ENCODE measurements around the gene CCDC57. TPM values are rescaled to one million over a fixed set of nuclear protein-coding genes. Genes with fewer than 3 reads are reported as not detected.
"Not testable (repeated sequence)": the region's sequence is repeated elsewhere in the genome, so short reads cannot be mapped to it uniquely, and the experiment has no call there.

The CCDC57 gene
- total RNA-seq, 2 donors from 2014 or later, result 24.5 to 46.1 TPM

DNA sequence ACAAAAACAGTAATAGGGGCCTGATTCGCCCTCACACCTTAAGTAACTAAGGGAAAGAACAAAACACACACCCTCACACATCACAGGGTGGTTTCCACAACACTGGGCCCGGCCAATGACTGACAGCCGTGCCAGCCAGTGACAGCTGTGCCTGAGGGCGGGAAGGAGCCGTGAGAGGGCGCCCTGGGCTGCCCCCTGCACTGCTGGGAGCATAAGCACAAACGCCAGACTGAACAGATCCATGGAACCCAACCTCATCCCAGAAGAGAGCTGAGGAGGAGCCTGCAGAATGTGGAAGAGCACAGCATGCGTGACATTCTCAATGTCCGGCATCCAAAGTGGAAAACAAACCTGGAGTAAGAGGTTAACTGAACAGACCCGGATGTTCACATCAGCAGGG is 44.8 kb upstream of the CCDC57 start:
- intact Hi-C loops (cut with DNase I), result no loop called here
- no peak for TF ChIP-seq CTCF (IDR thresholded peaks at IDR 0.05)
- Histone ChIP-seq H3K27ac (no peak overlapping the region), H3K9me3 (no peaks in the 10 kb centered on the region), H3K4me1 (no peaks in the 10 kb centered on the region), H3K27me3 (no peaks in the 10 kb centered on the region), H3K9ac (ENCODE audit: low read depth in 2 of 2, low read length in 2 of 2) (no peak overlapping the region), H3K36me3 (peaks cover 23% of the 10 kb centered on the region), H3K4me3 (no peak overlapping the region)
- no peak for DNase-seq

DNA sequence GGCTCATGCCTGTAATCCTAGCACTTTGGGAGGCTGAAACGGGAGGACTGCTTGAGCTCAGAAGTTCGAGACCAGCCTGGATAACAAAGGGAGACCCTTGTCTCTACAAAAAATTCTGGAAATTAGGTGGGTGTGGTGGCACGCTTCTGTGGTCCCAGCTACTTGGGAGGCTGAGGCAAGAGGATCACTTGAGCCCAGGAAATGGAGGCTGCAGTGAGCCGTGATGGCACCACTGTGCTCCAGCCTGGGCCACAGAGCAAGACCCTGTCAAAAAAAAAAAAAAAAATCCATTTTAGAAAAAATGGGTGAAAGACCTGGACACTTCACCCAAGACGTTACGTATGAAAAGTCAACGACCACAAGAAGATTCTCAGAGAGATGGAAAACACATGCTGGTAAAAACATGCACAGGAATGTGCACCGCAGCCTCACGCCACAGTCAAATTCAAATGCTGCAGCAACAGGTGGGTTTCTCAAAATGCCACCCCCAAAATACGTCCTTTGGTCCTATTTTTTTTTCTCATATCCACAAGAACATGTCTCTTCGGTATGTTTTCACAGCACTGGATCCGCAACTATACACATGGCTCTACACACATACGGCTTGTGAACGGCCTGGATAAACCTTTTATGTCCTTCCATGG is 43.7 kb upstream of the CCDC57 start:
- intact Hi-C loops (cut with DNase I), result no loop called here
- Histone ChIP-seq H3K4me3 (no peak overlapping the region), H3K9me3 (no peaks in the 10 kb centered on the region), H3K27ac (no peak overlapping the region), H3K9ac (ENCODE audit: low read depth in 2 of 2, low read length in 2 of 2) (no peak overlapping the region), H3K4me1 (no peaks in the 10 kb centered on the region), H3K36me3 (peaks cover 25% of the 10 kb centered on the region), H3K27me3 (no peaks in the 10 kb centered on the region)
- TF ChIP-seq CTCF (IDR thresholded peaks at IDR 0.05), result no peak
- DNase-seq, result no peak

GRCh38 chr17:82255402-82255972 is 42.8 kb upstream of the CCDC57 start:
- no peak for DNase-seq
- no peak overlapping the region for H3K27ac ChIP-seq
- intact Hi-C loops (cut with DNase I), result no loop called here
- peaks cover 31% of the 10 kb centered on the region for H3K36me3 ChIP-seq
- H3K4me1 ChIP-seq, result no peaks in the 10 kb centered on the region
- no peaks in the 10 kb centered on the region for H3K27me3 ChIP-seq
- TF ChIP-seq CTCF (IDR thresholded peaks at IDR 0.05), result no peak
- no peak overlapping the region for H3K9ac ChIP-seq (ENCODE audit: low read depth in 2 of 2, low read length in 2 of 2)
- H3K4me3 ChIP-seq, result no peak overlapping the region
- H3K9me3 ChIP-seq, result no peaks in the 10 kb centered on the region

DNA sequence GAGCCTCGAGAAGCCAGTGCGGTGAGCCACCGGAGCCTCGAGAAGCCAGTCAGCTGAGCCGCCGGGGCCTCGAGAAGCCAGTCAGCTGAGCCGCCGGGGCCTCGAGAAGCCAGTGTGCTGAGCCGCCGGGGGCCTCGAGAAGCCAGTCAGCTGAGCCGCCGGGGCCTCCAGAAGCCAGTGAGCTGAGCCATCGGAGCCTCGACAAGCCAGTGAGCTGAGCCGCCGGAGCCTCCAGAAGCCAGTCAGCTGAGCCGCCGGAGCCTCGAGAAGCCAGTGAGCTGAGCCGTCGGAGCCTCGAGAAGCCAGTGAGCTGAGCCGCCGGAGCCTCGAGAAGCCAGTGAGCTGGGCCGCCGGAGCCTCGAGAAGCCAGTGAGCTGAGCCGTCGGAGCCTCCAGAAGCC is 42.1 kb upstream of the CCDC57 start:
- H3K4me1 ChIP-seq; H3K27ac ChIP-seq; H3K9ac ChIP-seq (ENCODE audit: low read depth in 2 of 2, low read length in 2 of 2); H3K4me3 ChIP-seq; DNase-seq; H3K9me3 ChIP-seq; intact Hi-C loops (cut with DNase I); H3K27me3 ChIP-seq: not testable (repeated sequence)
- peaks cover 34% of the 10 kb centered on the region for H3K36me3 ChIP-seq

- DNase-seq; H3K27me3 ChIP-seq; H3K27ac ChIP-seq; H3K9me3 ChIP-seq; intact Hi-C loops (cut with DNase I); H3K4me1 ChIP-seq; H3K9ac ChIP-seq (ENCODE audit: low read depth in 2 of 2, low read length in 2 of 2); H3K4me3 ChIP-seq: not testable (repeated sequence)
- H3K36me3 ChIP-seq, result peaks cover 37% of the 10 kb centered on the region
Observed at GRCh38 chr17:82254096-82254495, 41.5 kb upstream of the CCDC57 start.

DNA sequence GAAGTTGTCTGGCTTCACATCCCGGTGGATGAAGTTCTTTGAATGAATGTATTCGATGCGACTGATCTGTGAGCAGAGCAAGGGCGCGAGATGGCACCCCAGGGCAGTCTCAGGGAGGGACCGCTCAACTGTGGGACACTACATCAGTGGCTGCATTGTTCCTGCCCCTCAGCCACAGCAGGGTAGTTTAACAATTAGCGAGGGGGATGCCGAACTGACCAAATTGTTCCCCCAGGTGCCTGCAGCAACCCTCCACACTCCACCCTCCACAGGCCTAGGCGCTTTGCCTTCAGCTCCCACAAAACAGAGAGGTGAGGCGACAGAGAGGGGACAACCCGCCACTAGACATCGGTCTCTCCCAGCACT is 40.5 kb upstream of the CCDC57 start:
- Histone ChIP-seq H3K27ac (no peak overlapping the region), H3K36me3 (peaks cover 47% of the 10 kb centered on the region), H3K9me3 (no peaks in the 10 kb centered on the region), H3K4me1 (no peaks in the 10 kb centered on the region), H3K4me3 (no peak overlapping the region), H3K27me3 (no peaks in the 10 kb centered on the region), H3K9ac (ENCODE audit: low read depth in 2 of 2, low read length in 2 of 2) (no peak overlapping the region)
- intact Hi-C loops (cut with DNase I), result no loop called here
- no peak for TF ChIP-seq CTCF (IDR thresholded peaks at IDR 0.05)
- no peak for DNase-seq
